A204.1 (cell line): Measurements from ENCODE around the gene RMND5B.
"Not testable (repeated sequence)": the region's sequence is repeated elsewhere in the genome, so short reads cannot be mapped to it uniquely, and the experiment has no call there.

ENCODE experiments used
- FAIRE-seq: peaks from 2 replicates; lab custom pipeline; 2012; peaks lifted over from hg19 to GRCh38; lab: Jason Lieb, UNC

RMND5B gene

GRCh38 chr5:178113841-178114324, 16.9 kb upstream of the RMND5B start:
- no peak for FAIRE-seq

DNA sequence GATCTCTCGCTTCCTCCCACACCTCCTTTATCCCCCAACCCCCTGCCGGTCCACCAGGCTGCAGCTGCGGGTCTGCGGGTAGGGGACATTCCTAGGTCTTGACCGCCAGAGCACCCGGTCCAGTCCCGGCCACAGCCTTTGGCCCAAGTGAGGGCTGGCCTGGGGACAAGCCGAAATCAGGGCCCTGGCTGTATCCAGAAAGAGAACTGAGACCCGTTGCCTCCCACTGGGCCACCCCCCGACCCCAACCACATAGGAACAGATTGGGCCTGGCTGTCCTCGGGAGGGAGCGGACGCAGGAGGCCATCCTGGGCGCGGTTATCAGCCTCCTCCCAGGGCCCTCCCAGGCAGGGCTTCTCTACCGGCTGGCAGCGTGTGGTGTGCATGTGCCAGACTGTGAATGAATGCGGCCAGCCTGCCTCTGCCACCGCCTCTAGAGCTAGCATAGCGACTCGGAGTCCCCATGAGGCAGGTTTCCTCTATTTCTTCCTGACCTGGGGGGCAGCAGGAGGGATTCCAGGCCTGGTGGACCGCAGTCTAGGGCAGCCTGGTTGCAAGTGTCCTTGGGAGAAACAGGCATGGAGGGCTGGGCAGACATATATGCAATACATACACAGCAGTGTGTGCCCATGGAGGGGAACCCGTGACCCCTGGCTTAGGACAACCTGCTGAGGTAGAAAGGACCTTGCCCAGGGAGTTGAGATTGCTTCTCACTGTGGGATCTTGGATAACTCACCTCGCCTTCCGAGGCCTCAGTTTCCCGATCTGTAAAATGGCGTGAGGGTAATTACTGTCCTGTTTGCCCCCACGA, 16.3 kb upstream of the RMND5B start:
- FAIRE-seq = no peak

GRCh38 chr5:178115136-178115813, 15.5 kb upstream of the RMND5B start:
- no peak for FAIRE-seq

DNA sequence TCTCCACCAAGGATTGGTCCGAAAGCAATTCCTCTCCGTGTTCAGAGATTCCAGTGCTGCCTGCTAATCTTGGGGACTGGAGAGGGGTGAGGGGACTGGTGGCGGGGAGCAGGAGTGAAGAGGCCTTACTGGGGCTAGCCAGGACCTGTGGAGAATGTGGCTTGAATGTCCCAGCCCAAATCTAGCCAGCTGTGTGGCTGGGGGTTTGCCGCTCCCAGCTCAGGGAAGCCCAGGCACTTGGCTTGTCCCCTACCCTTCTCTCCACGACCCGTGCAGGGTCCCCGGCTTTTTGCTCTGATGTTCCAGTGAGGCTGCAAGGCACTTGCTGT, 15.0 kb upstream of the RMND5B start:
- no peak for FAIRE-seq

- no peak for FAIRE-seq
Measured at GRCh38 chr5:178116143-178116885, 14.5 kb upstream of the RMND5B start.

GRCh38 chr5:178117923-178118701, 12.7 kb upstream of the RMND5B start:
- no peak for FAIRE-seq

GRCh38 chr5:178119915-178120606, 10.8 kb upstream of the RMND5B start:
- FAIRE-seq = no peak

DNA sequence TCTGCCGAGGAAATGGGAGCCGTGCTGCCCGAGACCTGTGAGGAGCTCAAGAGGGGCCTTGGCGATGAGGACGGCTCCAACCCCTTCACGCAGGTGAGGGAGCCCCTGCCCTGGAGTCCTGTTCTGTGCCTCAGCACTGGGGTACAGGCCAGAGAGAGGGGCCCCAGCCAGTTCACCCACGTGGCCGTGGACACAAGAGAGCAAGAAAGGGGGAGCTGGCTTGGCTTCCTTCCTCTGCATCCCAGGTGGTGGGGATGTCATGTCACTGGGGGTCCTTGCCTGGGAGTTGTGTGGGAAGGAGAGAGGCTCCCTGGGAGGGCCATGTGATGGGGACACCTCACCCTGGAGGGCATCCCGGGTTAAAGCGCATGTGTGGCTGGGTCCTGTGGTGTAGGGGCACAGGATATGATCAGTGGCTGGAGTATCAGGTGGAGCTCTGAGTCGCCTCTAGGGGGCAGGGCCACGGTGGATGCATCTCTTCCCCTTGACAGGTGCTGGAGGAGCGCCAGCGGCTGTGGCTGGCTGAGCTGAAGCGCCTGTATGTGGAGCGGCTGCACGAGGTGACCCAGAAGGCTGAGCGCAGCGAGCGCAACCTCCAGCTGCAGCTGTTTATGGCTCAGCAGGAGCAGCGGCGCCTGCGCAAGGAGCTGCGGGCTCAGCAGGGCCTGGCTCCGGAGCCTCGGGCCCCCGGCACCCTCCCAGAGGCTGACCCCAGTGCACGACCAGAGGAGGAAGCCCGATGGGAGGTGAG, 10.0 kb upstream of the RMND5B start:
- FAIRE-seq = no peak

DNA sequence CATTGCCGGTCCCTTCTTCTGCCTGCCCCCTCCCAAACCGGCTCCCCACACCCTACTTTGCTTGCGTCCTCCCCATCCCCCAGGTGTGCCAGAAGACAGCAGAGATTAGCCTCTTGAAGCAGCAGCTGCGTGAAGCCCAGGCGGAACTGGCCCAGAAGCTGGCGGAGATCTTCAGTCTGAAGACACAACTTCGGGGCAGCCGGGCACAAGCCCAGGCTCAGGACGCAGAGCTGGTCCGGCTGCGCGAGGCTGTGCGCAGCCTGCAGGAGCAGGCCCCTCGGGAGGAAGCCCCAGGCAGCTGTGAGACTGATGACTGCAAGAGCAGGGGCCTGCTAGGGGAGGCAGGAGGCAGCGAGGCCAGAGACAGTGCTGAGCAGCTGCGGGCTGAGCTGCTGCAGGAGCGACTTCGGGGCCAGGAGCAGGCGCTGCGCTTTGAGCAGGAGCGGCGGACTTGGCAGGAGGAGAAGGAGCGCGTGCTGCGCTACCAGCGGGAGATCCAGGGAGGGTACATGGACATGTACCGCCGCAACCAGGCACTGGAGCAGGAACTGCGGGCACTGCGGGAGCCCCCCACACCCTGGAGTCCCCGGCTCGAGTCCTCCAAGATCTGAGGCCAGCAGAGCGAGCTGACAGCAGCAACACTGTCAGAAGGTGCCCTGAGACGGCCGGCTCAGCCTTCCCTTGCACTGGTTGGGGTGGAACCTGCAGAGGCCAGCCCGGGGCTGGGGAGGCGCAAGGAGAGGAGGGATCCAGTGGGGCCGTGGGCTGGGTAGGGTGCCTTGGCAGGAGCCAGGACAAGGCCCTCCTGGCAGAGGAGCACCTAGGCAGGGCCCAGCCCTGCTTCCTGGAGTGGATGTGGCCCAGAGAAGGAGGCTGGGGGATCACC, 9.2 kb upstream of the RMND5B start:
- FAIRE-seq = no peak

- FAIRE-seq = no peak
Measured at GRCh38 chr5:178122346-178122745, 8.5 kb upstream of the RMND5B start.

- no peak for FAIRE-seq
Measured at GRCh38 chr5:178123094-178123965, 7.5 kb upstream of the RMND5B start.

DNA sequence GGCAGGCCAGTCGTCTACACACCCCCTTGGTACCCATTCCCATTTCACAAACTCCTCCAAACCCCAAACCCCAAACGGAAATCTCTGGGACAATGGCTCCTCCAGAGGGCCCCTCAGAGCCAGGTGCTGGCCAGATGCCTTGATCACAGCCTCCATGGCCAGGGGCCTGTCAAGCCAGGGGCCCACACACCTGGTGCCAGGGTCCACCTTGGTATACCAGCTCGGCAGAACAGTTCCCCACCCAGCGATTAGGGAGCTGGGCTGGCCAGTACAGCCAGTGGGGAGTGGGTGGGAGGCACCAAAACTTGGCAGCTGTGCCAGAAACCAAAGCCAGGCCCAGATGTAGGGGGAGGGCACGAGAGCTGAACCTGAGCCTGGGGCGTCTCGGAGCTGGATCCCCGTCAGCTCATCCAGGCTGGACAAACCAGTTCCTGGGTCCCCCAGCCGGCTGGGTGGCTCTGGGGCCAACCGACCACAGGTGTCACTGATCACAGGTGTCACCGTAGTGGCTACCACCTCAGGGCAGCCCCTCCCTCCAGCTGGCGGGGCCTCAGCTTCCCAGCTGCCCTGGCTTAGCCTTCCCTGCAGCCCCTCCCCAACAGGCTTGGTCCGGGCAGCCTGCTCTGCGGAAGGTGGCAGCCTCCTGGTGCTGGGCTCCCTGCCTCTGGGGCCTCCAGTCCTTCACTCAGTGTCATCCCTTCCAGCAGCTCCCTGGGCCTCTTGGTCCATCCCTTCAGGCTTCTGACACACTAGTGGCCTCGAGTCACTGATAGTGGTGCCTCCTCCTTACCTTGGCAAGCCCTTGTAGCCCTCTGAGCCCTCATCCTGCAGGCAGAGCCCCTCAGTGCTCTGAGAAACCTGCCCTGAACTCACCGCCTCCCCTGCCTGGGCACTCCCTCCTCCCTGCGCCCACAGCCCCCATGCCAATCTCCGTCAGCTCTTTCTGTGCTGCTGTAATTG, 6.6 kb upstream of the RMND5B start:
- FAIRE-seq = no peak

GRCh38 chr5:178125253-178125906, 5.4 kb upstream of the RMND5B start:
- FAIRE-seq = no peak

- FAIRE-seq = no peak
Measured at GRCh38 chr5:178126556-178126955, 4.3 kb upstream of the RMND5B start.

DNA sequence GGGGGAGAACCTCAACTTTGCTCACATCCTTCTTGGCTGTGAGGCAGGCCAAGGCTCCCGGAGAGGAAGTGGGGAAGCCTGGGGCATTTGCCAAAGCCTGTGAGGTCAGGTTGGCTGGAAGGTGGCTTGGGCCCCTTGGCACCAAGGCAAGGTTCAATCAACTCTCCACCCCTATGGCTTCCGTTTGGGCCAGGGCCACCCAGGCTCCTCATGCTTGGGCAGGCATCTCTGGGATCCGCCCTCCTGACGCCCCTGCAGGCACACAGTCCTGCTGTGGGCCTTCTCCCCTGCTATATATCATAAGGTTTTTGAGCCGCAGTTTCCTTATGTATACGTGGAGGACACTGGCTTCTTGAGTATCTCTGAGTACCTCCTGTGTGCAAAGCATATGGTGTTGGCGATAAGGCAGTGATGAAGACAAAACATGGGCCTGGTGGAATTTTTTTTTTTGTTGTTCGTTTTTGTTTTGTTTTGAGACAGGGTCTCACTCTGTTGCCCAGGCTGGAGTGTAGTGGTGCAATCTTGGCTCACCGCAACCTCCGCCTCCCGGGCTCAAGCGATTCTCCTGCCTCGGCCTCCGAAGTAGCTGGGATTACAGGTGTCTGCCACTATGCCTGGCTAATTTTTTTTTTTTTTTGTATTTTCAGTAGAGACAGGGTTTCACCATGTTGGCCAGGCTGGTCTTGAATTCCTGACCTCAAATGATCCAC, 3.4 kb upstream of the RMND5B start:
- not testable (repeated sequence) for FAIRE-seq

DNA sequence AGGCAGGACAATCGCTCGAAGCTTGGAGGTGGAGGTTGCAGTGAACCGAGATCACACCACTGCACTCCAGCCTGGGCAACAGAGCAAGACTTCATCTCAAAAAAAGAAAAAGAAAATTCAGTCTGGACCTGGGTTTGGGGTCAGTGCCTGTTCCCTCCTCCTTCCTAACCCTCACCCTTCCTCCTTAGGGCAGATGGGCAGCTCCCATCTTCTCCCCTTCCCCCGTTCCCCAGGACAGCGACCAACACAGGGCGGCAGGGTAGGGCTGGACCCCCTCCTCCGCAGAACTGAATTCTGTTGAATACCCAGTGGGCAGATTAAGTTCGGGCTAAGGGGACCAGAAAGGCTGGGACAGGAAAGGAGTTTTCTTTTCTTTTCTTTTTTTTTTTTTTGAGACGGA, 1.5 kb upstream of the RMND5B start:
- FAIRE-seq = no peak

DNA sequence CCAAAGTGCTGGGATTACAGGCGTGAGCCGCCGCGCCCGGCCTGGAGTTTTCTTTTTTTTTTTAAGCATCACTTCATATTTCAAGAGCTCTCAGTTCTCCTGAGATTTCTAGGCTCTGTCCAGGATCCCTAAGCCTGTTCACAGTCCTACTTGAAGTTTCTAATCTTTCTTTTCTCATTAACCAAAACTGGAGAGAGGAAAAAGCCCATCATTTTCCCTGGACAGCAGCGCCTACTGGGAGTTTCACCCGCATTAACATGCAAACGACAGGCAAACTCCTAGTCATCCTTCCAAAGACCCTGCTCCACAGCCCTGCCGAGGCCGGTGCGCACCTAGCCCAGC, 609 bp upstream of the RMND5B start:
- FAIRE-seq = not testable (repeated sequence)
